Testis (tissue), 2 donors: ENCODE data around the gene ATP6V1G2.

Experiments used
- CTCF ChIP-seq, 3 experiments: fragments of 450-650 bp in 2 of 3; fragments of 200-600 bp in 1 of 3; sonication (generic) in 1 of 3; IDR thresholded peaks; one replicate each; pipeline ENCODE4 v1.5.1; 2016 to 2019; ENCODE audit warnings: antibody characterized with exemption in 3 of 3, mild to moderate bottlenecking in 2 of 3, moderate library complexity in 1 of 3
- POLR2A ChIP-seq: fragments of 450-650 bp; IDR thresholded peaks from one replicate; pipeline ENCODE4 v1.6.1; 2017; ENCODE audit warnings: antibody characterized with exemption, mild to moderate bottlenecking, moderate library complexity

- TF ChIP-seq POLR2A, result no peak
- TF ChIP-seq CTCF (IDR thresholded peaks at IDR 0.05), result no peak
Measured at GRCh38 chr6:31559606-31559957, 13.2 kb upstream of the ATP6V1G2 start.
